Erythroblast (primary cell): ENCODE data around the gene HMGCS1.

ENCODE experiments used
- GATA1 ChIP-seq: IDR thresholded peaks from 2 replicates; pipeline ENCODE4 v1.6.1; 2011; ENCODE audit warnings: low read depth, mild to moderate bottlenecking, control low read depth, low read length, moderate library complexity
- POLR2A ChIP-seq: IDR thresholded peaks from 2 replicates; pipeline ENCODE4 v1.6.1; 2011; ENCODE audit warnings: mild to moderate bottlenecking, low read length

DNA sequence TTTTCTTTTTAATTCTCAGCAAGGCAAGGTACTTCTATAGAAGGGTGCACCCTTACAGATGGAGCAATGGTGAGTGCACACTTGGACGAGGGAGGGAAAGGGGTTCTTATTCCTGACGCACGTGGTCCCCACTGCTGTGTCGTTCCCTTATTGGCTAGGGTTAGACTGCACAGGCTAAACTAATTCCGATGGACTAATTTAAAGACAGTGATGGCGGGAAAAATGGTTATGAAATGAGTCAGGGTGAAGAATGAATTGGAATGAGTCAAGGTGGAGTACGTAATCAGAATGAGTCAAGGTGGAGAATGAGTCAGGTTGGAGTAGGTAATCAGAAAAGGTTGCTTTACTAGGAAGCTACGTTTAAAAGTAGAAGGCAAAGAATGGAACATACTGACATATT, 2.1 kb upstream of the HMGCS1 start:
- no peak for TF ChIP-seq POLR2A
- no peak for TF ChIP-seq GATA1
